HepG2 (cell line): ENCODE results near the gene ZBTB22. TPM values are rescaled to one million over a fixed set of nuclear protein-coding genes. Genes with fewer than 3 reads are reported as not detected.

ENCODE experiments used
- ARNT ChIP-seq: fragments of 450-650 bp; IDR thresholded peaks from 2 replicates; pipeline ENCODE4 v1.6.1; 2017
- BRCA1 ChIP-seq: sonication (generic); formaldehyde crosslinking; IDR thresholded peaks from 2 replicates; pipeline ENCODE4 v1.4.0; 2020; ENCODE audit warnings: missing genetic modification reagents
- CBX1 ChIP-seq: IDR thresholded peaks from one replicate; pipeline ENCODE4 v1.6.1; 2016; ENCODE audit warnings: antibody characterized with exemption, low read depth
- GTF2F1 ChIP-seq: fragments of 150-350 bp; IDR thresholded peaks from 2 replicates; pipeline ENCODE4 v1.6.1; 2014; ENCODE audit warnings: low read length
- KDM3A ChIP-seq: IDR thresholded peaks from 2 replicates; pipeline ENCODE4 v1.6.1; 2018; ENCODE audit warnings: low read depth, missing compliant biosample characterization
- KLF12 ChIP-seq: sonication (generic); formaldehyde crosslinking; IDR thresholded peaks from 2 replicates; pipeline ENCODE4 v1.4.0; 2020; ENCODE audit warnings: missing genetic modification reagents, borderline replicate concordance
- NFIB ChIP-seq: sonication (generic); formaldehyde crosslinking; IDR thresholded peaks from 2 replicates; pipeline ENCODE4 v1.9.0; 2021; ENCODE audit warnings: missing genetic modification reagents, mild to moderate bottlenecking, borderline replicate concordance
- NKX3-1 ChIP-seq: sonication (generic); formaldehyde crosslinking; IDR thresholded peaks from 2 replicates; pipeline ENCODE4 v1.5.0; 2020; ENCODE audit warnings: missing genetic modification reagents
- NR0B2 ChIP-seq: sonication (generic); formaldehyde crosslinking; IDR thresholded peaks from 2 replicates; pipeline ENCODE4 v1.4.0; 2020; ENCODE audit warnings: mild to moderate bottlenecking, missing genetic modification reagents
- REPIN1 ChIP-seq: sonication (generic); formaldehyde crosslinking; IDR thresholded peaks from 2 replicates; pipeline ENCODE4 v1.8.0; 2022; ENCODE audit warnings: missing genetic modification reagents, low read depth, mild to moderate bottlenecking, borderline replicate concordance
- ZBTB8A ChIP-seq: sonication (generic); formaldehyde crosslinking; IDR thresholded peaks from 2 replicates; pipeline ENCODE4 v1.4.0; 2020; ENCODE audit warnings: mild to moderate bottlenecking, low read depth, missing genetic modification reagents, borderline replicate concordance
- ZC3H4 ChIP-seq: sonication (generic); formaldehyde crosslinking; IDR thresholded peaks from 2 replicates; pipeline ENCODE4 v1.4.0; 2020; ENCODE audit warnings: missing genetic modification reagents, borderline replicate concordance
- ZNF205 ChIP-seq: IDR thresholded peaks from 2 replicates; pipeline ENCODE4 v1.6.1; 2018; ENCODE audit warnings: missing biosample characterization, missing genetic modification reagents
- ZNF225 ChIP-seq: sonication (generic); formaldehyde crosslinking; IDR thresholded peaks from 2 replicates; pipeline ENCODE4 v1.4.0; 2020; ENCODE audit warnings: mild to moderate bottlenecking, missing genetic modification reagents
- ZNF501 ChIP-seq: sonication (generic); formaldehyde crosslinking; IDR thresholded peaks from 2 replicates; pipeline ENCODE4 v1.5.1; 2020; ENCODE audit warnings: mild to moderate bottlenecking, moderate library complexity, missing genetic modification reagents
- ZNF567 ChIP-seq: sonication (generic); formaldehyde crosslinking; IDR thresholded peaks from 2 replicates; pipeline ENCODE4 v1.8.1; 2023; ENCODE audit warnings: mild to moderate bottlenecking, missing genetic modification reagents, borderline replicate concordance
- ZNF720 ChIP-seq: sonication (generic); formaldehyde crosslinking; IDR thresholded peaks from 2 replicates; pipeline ENCODE4 v1.4.0; 2020; ENCODE audit warnings: missing genetic modification reagents
- ZNF746 ChIP-seq: sonication (generic); formaldehyde crosslinking; IDR thresholded peaks from 2 replicates; pipeline ENCODE4 v1.8.0; 2022; ENCODE audit warnings: mild to moderate bottlenecking, missing genetic modification reagents
- ZNF777 ChIP-seq: sonication (generic); formaldehyde crosslinking; IDR thresholded peaks from 2 replicates; pipeline ENCODE4 v1.4.0; 2020; ENCODE audit warnings: missing genetic modification reagents
- polyA plus RNA-seq, 8 experiments: library from polyadenylated mRNA; depleted of rRNA in 3 of 8; stranded (reverse) in 7 of 8; unstranded in 1 of 8; fragments of >200 nt; fragmentation: Illumina TruSeq in 4 of 8; extraction: Trizol in 4 of 8; gene quantifications; 2 replicates each; pipeline versions ENCODE4 v1.2.1 to v1.2.3, GENCODE V29; 2011 to 2016; ENCODE audit warnings: low read depth in 4 of 8, missing spikeins in 1 of 8, mixed read lengths in 1 of 8; ENCODE audit not compliant: insufficient read depth in 1 of 8
- total RNA-seq, 5 experiments: library from RNA; depleted of rRNA; stranded (reverse); fragments of >200 nt; fragmentation: Illumina TruSeq; extraction: Trizol; gene quantifications; 2 replicates each; pipeline ENCODE4 v1.2.3, GENCODE V29; 2016; ENCODE audit warnings: low read depth in 1 of 5
- TF ChIP-seq, protein P1 (sequence below): sonication (generic); formaldehyde crosslinking; IDR thresholded peaks from 2 replicates; pipeline ENCODE4 v1.5.0; 2020; ENCODE audit warnings: missing genetic modification reagents, mild to moderate bottlenecking, borderline replicate concordance
- TF ChIP-seq, protein P2 (sequence below): sonication (generic); formaldehyde crosslinking; IDR thresholded peaks from 2 replicates; pipeline ENCODE4 v1.4.0; 2020; ENCODE audit warnings: mild to moderate bottlenecking, missing genetic modification reagents
- TF ChIP-seq, protein P3 (sequence below): IDR thresholded peaks from 2 replicates; pipeline ENCODE4 v1.6.1; 2016; ENCODE audit warnings: missing biosample characterization, missing genetic modification reagents, low read depth
- TF ChIP-seq, protein P4 (sequence below), 2 experiments: sonication (generic) in 1 of 2; formaldehyde crosslinking in 1 of 2; IDR thresholded peaks; 2 replicates each; pipeline versions ENCODE4 v1.4.0 to v1.6.1; 2016 to 2020; ENCODE audit warnings: borderline replicate concordance in 1 of 2, low read depth in 1 of 2, mild to moderate bottlenecking in 1 of 2, missing genetic modification reagents in 1 of 2

Gene ZBTB22
- total and polyA plus RNA-seq, 2 of the 13 experiments (the other 11 are each of a cell fraction or from before 2014, with no cell fraction given), result 8.0 to 10.6 TPM

GRCh38 chr6:33299237-33299944, 18.2 kb downstream of the ZBTB22 start (continued):
- TF ChIP-seq, protein P1, sequence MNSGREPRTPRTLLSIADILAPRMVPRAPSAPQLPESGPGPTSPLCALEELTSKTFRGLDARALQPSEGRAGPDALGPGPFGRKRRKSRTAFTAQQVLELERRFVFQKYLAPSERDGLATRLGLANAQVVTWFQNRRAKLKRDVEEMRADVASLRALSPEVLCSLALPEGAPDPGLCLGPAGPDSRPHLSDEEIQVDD (CRISPR knock-in tag), result no peak
- TF ChIP-seq ZBTB8A (CRISPR knock-in tag) (peak; percentile 30; the same call in 1 of the 2 replicates), ZNF746 (peak; percentile 39; the same call in 1 of the 2 replicates), ZNF777 (CRISPR knock-in tag) (peak; percentile 98), ZC3H4 (CRISPR knock-in tag) (0 out of 2 replicates have a peak, but pooled peaks have one; percentile 59), GTF2F1 (no peak), ZNF225 (CRISPR knock-in tag) (no peak; the same call in 1 of the 2 replicates), ARNT (no peak), KDM3A (peak; percentile 24; the same call in 1 of the 2 replicates), REPIN1 (CRISPR knock-in tag) (peak; percentile 95), ZNF501 (CRISPR knock-in tag) (peak; percentile 94), NR0B2 (peak; percentile 94), BRCA1 (peak; percentile 42; the same call in 1 of the 2 replicates), NKX3-1 (CRISPR knock-in tag) (no peak), ZNF720 (CRISPR knock-in tag) (no peak; the same call in 1 of the 2 replicates), CBX1 (no peak), ZNF205 (peak; percentile 79; the same call in 1 of the 2 replicates), ZNF567 (CRISPR knock-in tag) (peak; percentile 83; the same call in 1 of the 2 replicates), KLF12 (peak; percentile 37; the same call in 1 of the 2 replicates), NFIB (CRISPR knock-in tag) (no peak)
- TF ChIP-seq, protein P2, sequence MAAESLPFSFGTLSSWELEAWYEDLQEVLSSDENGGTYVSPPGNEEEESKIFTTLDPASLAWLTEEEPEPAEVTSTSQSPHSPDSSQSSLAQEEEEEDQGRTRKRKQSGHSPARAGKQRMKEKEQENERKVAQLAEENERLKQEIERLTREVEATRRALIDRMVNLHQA, result peak; percentile 53; the same call in 1 of the 2 replicates
- TF ChIP-seq, protein P3, sequence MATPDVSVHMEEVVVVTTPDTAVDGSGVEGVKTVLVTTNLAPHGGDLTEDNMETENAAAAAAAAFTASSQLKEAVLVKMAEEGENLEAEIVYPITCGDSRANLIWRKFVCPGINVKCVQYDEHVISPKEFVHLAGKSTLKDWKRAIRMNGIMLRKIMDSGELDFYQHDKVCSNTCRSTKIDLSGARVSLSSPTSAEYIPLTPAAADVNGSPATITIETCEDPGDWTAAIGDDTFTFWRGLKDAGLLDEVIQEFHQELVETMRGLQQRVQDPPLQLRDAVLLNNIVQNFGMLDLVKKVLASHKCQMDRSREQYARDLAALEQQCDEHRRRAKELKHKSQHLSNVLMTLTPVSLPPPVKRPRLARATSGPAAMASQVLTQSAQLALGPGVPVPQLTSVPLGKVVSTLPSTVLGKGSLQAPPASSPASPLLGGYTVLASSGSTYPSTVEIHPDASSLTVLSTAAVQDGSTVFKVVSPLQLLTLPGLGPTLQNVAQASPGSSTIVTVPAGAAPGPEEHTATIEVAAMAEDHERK (CRISPR knock-in tag), result 0 out of 2 replicates have a peak, but pooled peaks have one; percentile 27
- TF ChIP-seq, protein P4, sequence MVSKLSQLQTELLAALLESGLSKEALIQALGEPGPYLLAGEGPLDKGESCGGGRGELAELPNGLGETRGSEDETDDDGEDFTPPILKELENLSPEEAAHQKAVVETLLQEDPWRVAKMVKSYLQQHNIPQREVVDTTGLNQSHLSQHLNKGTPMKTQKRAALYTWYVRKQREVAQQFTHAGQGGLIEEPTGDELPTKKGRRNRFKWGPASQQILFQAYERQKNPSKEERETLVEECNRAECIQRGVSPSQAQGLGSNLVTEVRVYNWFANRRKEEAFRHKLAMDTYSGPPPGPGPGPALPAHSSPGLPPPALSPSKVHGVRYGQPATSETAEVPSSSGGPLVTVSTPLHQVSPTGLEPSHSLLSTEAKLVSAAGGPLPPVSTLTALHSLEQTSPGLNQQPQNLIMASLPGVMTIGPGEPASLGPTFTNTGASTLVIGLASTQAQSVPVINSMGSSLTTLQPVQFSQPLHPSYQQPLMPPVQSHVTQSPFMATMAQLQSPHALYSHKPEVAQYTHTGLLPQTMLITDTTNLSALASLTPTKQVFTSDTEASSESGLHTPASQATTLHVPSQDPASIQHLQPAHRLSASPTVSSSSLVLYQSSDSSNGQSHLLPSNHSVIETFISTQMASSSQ (IDR thresholded peaks at IDR 0.05; ENCODE audit: low read depth), result 0 out of 2 replicates have a peak, but pooled peaks have one; percentile 18
- TF ChIP-seq, protein P4 (CRISPR knock-in tag; IDR thresholded peaks at IDR 0.05; ENCODE audit: borderline replicate concordance), result no peak; the same call in 1 of the 2 replicates
